Stimulated activated CD8-positive, alpha-beta memory T cell treated with anti-CD3 and anti-CD28 coated beads, Interleukin-15, amount 100 ng/mL, for 1 hour (primary cell): ENCODE measurements around the gene RBM20.
"Not testable (repeated sequence)": the region's sequence is repeated elsewhere in the genome, so short reads cannot be mapped to it uniquely, and the experiment has no call there.

ENCODE experiments used
- DNase-seq: peaks from one replicate; pipeline ENCODE4 v3.0.0-alpha.2; 2020; ENCODE audit warnings: low read depth

Gene RBM20

DNA sequence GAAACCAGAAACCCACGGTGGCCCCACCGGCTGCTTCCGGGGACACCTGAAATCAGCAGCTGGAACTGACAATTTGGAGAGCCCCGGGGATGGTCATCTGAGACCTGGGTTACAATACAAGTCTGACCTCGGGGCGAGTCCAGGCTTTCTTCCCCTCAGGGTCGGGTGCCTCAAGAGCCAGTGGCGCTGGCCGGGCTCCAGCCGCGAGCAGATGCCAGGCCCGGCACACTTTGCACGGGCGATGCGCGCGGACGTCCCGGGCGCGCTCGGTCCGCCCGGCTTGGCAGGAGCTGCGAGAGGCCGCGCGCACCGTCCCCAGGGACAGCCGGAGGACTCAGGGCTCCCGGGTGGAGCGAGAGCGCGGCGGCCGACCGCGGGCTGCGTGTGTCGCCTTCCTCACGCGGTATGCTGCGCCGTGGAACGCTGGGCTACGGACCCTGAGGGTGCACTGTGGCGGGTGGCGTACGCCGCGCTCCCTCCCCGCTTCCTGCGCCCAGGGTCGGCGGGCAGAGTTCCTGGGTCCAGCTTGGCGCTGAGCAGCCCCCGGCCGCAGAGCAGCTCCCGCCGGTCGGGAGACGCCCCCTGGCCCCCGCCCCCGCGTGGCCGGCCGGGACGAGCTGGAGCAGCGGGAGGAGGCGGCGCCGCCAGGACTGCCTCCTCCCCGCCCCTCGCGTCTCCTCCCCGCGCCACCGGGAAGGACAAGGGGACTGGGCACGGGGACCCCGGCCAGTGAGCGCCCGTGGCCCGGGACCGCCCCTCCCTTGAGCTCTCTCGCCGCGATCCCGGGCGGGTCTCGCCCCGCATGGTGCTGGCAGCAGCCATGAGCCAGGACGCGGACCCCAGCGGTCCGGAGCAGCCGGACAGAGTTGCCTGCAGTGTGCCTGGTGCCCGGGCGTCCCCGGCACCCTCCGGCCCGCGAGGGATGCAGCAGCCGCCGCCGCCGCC is at the start of gene RBM20:
Gene RBM20 (plus strand): TSS at position 684 of the 945 bp plus-strand sequence. CDS start 119 bp downstream, at position 803.
- no peak for DNase-seq

DNA sequence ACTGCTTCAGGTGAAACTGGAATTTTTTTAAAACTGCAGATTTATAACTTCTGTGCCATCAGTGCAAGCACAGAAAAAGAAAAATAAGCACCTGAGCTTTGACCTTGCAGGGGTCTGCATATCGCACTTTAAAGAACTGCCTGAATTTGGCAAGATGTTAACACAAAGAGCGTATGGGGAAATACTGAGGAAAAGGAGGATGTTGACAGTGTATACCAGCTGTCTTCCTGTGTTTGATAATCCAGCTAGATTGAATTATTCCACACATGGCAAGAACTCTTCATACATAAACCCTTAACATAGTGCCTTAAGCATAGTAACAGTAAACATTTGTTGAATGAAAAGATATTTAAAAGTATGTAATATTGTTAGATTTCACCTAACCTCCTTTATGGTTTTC is 46.7 kb upstream of the RBM20 start:
- no peak for DNase-seq

DNA sequence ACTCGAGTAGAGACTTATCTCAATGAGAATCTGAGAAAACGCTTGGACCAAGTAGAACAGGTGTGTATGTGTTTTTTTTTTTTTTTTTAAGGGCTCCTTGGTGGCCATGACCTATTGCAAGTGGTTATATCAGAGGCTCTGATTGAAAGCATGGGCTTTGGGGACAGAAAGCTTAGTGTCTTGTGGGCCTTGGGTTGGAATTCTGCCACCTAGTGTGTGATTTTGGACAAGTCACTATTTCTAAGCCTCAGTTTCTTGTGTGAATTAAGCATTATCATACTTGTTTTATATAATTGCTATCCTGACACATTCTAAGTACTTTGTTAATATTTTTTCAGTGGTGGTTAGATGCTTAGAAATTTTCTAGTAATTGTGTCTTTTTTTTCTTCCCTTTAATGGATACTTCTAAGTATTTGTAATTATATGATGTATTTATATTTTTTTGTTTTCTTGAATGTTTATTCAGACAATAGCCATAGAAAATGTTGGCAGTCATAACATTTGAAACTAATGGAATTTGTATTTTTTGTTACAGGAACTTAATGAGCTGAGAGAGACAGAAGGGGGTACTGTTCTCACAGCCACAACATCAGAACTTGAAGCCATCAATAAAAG is 43.5 kb upstream of the RBM20 start:
- DNase-seq: no peak

DNA sequence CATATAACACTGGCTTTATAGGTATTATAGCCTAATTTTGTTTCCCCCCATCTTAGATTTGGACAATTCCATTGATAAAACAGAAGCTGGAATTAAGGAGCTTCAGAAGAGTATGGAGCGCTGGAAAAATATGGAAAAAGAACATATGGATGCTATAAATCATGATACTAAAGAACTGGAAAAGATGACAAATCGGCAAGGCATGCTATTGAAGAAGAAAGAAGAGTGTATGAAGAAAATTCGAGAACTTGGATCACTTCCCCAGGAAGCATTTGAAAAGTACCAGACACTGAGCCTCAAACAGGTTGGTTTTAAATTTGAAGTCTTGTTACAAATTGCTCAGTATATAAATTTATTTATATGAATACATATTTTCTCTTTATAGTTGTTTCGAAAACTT is 42.6 kb upstream of the RBM20 start:
- no peak for DNase-seq

DNA sequence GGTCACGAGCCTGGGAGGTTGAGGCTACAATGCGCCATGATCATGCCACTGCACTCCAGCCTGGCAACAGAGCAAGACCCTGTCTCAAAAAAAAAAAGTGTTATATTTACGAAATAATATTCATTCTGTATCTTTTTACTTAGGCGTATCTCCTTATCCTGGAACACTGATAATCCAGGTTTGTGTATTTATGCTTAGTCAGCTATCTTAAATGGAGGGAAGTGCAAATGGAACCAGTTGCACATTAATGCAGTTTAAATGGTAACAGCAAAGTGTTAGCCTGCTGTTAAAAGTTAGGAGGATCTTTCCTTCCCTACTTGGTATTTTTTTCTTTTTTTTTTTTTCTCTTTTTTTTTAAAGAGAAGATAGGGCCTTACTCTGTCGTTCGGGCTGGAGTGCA is 36.0 kb upstream of the RBM20 start:
- DNase-seq: no peak

DNA sequence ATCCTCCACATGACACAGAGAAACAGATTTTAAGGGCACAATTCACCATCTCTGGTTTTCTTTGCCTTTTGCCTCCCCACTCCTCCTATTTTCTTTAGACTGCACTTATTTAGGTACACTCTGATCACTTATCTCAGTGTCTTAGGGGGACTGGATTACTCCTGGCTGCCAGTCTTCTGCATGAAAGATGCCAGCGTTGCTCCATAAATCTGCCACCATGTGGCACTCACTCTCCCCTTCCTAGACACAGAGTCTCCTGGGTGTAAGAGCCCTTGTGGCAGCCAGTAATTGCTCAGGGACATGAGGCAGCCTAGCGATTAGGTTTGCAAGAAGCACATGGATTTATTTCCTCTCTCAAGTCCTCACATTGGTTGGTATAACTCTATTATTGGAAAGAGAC is 34.5 kb upstream of the RBM20 start:
- no peak for DNase-seq

- DNase-seq: peak; percentile 17
Observed at GRCh38 chr10:110610308-110610774, 33.8 kb upstream of the RBM20 start.

- not testable (repeated sequence) for DNase-seq
Observed at GRCh38 chr10:110610781-110611180, 33.4 kb upstream of the RBM20 start.

DNA sequence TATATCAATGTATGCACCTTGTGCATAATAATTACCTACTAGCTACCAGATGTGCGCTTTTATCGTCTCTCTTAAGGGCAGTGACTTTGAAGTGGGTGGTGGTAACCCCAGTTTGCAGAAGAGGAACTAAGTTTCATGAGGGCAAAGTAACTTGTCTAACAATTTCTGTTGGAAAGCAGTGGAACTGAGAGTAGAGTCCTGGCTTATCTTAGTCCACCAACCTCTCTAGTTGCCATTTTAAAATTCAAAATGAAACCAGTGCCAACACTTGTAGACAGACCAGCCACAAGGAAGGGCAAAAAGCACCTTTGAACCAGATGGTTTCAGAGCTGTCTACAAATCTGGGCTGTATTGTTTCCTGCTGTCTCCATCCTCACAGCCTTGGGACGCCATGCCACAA is 32.0 kb upstream of the RBM20 start:
- DNase-seq: no peak

DNA sequence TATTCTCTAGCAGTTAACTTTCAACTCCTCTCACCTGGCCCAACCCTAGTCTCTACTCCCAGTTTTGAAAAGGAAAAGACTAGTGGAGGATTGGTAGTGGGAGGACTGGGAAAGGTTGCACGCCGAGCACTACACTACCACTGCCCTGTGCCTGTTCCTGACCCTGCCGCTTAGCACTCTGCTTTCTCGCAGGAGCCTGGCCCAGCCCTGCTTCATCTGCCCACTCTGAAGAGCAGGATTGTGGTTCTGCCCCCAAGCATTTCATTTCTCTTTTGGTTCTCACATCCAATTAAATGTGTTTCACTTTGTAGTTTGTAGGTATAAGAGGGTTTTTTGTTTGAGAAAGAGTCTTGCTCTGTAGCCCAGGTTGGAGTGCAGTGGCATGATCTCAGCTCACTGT is 31.5 kb upstream of the RBM20 start:
- DNase-seq: no peak

- no peak for DNase-seq
Observed at GRCh38 chr10:110613341-110613995, 30.7 kb upstream of the RBM20 start.

DNA sequence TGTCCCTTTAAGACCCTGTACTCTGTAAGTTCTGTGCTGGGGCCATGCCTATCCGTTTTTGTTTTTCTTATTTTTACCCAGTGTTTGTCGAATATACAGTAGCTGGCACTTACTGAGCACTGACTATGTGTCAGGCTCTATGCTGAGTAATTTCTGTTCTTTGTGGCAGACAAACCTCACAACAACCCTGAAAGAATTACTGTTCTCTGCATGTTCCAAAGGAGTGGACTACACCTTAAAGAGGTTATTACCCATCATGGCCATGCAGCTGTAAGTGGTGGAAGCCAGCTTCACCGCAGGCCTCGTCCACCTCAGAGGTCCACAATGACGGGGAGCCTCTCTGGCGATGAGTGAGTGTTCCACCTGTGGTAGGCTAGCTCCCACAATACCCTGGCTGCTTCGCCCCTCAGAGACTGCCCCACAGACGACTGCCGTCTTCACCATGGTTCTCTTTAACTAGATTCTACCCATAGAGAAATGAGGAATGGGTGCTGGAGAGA is 30.1 kb upstream of the RBM20 start:
- no peak for DNase-seq

DNA sequence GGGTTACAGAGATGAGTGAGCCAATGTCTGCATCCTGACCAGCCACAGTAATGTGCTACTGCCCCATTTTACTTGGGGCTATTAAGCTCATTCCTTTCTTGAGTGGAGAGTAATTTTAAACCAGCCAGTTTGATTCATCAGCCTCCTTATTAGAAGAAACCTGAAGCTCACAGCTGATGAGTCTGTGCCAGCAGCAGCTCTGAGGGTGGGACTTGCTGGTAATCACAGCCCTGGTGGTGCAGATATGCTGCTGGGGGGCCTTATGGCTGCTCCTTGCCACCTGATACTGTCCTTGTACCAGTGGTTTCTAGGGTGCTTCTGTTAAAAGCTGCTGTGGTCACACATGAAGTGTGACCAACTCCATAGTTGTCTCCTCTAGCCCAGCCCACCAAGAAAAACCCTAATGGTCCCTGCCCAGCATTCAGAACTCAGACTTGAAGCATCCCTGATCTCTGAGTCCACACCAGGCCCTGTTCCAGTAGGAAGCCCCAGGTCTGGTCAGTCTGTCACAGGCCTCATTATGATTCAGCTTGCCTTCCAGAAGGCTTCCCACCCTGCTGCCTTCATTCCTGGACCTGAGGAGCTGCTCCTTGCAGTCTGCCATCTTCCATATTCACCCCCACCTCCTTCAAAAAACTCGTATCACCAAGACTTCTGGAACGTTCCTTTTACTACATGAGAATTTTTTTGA is 28.9 kb upstream of the RBM20 start:
- DNase-seq: no peak

GRCh38 chr10:110616493-110617033 is 27.6 kb upstream of the RBM20 start:
- DNase-seq: no peak

DNA sequence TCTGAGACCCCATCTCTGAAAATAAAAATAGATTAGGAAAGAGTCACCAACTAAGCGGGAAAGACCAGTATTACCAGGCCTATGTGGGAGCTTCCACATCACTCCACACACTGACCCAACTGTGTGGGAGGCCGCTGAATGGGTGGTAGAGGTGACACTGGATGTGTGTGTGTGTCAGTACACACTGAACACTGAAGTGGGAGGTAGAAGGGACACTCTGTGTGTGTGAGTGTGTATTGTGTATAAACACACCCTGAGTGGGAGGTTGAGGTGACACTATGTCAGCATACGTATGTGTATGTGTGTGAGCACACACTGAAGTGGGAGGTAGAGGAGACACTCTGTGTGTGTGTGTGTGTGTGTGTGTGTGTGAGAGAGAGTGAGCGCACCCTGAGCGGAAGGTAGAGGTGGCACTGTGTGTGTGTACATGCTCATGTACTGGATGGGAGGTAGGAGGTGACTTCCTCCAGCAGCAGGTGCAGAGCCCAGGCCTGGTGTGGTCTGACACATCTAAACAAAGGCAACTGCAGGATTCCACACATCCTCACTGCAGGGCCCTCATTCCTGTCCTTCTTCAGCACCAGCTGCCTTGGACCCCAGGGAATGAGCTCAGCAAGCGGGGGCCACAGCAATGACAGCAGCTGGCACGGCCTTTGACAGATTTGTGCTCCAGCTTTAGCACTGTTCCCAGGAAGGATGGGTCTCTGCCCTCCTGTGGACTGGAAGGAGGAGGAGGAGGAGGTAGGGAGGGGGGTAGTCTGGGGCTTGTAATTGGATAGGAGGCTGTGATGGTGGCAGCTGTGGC is 26.5 kb upstream of the RBM20 start:
- DNase-seq: no peak

- DNase-seq: no peak
Observed at GRCh38 chr10:110618230-110618610, 25.9 kb upstream of the RBM20 start.

DNA sequence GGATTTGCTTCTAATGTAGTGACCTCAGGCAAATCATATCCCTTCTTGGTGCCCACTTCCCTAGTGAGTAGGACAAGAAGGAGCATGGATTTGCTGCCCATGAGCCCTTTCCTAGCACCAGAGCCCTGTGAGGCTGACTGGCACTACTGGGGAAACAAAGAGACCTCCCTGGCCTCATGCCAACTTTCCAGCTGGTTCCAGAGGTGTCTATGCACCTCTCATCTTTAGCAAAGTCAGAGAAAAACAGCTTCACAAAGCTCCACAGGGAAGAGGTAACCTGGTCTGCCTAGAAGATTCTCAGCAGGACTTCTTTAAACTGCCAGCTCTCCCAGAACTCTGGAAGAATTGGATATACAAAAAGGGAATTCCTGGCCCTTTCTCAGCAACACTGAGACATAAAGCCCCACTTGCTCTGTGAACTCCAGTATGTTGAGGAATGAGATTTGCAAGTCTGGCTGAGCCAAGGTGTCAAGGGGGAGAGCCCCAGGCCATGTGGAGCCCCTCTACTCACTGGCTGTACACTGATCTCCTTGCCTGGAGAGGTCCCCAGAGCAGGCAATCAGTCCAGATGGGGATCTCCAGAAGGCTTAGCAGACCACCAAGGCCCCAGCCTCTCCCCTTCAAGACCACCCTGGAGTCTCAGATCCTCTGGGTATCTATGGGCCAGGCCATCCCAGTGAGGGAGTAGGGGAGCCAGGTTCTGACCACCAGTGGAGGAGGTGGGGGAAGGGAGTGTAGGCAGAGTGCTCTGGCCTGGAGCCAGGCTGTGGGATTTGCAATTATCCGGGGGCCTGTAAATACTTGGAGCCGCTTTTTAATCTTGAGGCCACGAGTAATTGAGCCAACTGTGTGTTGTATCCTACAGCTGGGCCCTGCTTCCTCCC is 24.4 kb upstream of the RBM20 start:
- no peak for DNase-seq

- DNase-seq: no peak
Observed at GRCh38 chr10:110620398-110620719, 23.8 kb upstream of the RBM20 start.

- not testable (repeated sequence) for DNase-seq
Observed at GRCh38 chr10:110623316-110623715, 20.8 kb upstream of the RBM20 start.

DNA sequence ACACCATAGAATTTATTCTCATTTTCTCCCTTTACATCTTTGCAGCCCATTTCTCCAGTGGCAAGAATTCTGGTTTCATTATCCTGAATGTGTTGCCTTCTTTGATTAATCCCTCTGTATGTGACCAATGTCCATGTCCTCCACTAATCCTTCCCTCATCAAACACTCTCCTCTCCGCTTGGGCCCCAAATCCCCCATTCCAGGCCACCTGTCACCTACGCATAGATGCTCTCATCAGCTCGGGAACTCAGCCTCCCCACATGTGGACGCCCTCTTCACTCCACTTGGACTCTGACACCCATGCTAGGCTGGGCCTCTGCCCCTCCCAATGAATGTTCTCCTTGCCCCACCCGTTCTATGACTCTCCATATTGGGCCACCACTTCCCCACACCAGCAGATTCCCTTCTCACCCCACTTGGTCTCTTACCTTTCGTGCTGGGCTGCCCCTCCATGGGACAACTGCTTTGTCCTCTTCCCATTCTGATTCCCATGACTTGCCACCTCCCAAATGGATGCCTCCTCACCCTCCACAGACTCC is 18.7 kb upstream of the RBM20 start:
- no peak for DNase-seq
